Germinal center (tissue), 1 donor: ENCODE results near the gene CT45A5.
A peak's percentile ranks its signal among the peaks of the same experiment; 100 is the strongest.
"Not testable (repeated sequence)": the region's sequence is repeated elsewhere in the genome, so short reads cannot be mapped to it uniquely, and the experiment has no call there.

Experiments
- DNase-seq: peaks from one replicate; pipeline ENCODE4 v3.0.0; 2012; ENCODE audit warnings: mixed read lengths, low spot score

The CT45A5 gene, protein sequence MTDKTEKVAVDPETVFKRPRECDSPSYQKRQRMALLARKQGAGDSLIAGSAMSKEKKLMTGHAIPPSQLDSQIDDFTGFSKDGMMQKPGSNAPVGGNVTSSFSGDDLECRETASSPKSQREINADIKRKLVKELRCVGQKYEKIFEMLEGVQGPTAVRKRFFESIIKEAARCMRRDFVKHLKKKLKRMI

DNA sequence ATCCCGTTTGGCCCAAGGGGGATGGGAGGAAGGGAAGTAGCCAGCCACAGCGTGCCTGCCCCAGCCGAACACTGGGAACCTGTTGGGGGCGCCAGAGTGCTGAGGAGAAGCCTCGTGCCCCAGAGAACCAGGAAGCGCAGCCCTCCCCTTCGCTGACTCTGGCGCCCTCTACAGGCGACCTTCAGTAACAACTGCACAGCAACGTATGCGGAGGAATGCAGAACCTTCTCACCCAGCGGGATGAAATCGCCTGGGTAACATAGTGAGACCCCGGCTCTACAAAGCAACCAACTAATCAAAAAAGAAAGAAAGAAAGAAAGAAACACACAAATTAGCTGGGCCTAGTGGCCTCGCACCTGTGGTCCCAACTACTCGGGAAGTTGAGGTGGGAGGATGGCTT lies at the start of gene CT45A5:
Gene CT45A5 (minus strand): TSS at position 101 of the 400 bp plus-strand sequence. CDS start 3,774 bp downstream, outside the sequence.
- not testable (repeated sequence) for DNase-seq

DNA sequence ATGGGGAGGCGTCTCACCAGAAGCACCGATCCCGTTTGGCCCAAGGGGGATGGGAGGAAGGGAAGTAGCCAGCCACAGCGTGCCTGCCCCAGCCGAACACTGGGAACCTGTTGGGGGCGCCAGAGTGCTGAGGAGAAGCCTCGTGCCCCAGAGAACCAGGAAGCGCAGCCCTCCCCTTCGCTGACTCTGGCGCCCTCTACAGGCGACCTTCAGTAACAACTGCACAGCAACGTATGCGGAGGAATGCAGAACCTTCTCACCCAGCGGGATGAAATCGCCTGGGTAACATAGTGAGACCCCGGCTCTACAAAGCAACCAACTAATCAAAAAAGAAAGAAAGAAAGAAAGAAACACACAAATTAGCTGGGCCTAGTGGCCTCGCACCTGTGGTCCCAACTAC lies 34.6 kb upstream of the CT45A5 start, which contains the start of gene CT45A2:
Gene CT45A2 (minus strand): TSS at position 101 of the 400 bp plus-strand sequence. CDS start 3,747 bp downstream, outside the sequence.
- DNase-seq = not testable (repeated sequence)

- not testable (repeated sequence) for DNase-seq
Observed at GRCh38 chrX:135802687-135803086, 17.4 kb upstream of the CT45A5 start, which contains the start of gene CT45A6. TSS of gene CT45A6 (minus strand) at chrX:135802787. CDS start at chrX:135798993, 3,794 bp downstream.

- not testable (repeated sequence) for DNase-seq
Observed at GRCh38 chrX:135768091-135768490, 17.2 kb downstream of the CT45A5 start, which contains the start of gene CT45A3. TSS of gene CT45A3 (minus strand) at chrX:135768191. CDS start at chrX:135764444, 3,747 bp downstream.

DNA sequence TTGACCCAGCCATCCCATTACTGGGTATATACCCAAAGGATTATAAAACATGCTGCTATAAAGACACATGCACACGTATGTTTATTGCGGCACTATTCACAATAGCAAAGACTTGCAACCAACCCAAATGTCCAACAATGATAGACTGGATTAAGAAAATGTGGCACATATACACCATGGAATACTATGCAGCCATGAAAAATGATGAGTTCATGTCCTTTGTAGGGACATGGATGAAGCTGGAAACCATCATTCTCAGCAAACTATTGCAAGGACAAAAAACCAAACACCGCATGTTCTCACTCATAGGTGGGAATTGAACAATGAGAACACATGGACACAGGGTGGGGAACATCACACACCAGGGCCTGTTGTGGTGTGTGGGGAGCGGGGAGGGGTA lies 40.6 kb downstream of the CT45A5 start:
- DNase-seq = not testable (repeated sequence)

- no peak for DNase-seq
Observed at GRCh38 chrX:135741192-135741715, 44.0 kb downstream of the CT45A5 start.

GRCh38 chrX:135740681-135741149 lies 44.6 kb downstream of the CT45A5 start:
- peak; percentile 25 for DNase-seq

GRCh38 chrX:135737366-135738071 lies 47.8 kb downstream of the CT45A5 start:
- no peak for DNase-seq

GRCh38 chrX:135734666-135735065 lies 50.6 kb downstream of the CT45A5 start:
- not testable (repeated sequence) for DNase-seq
